Astrocyte (in vitro differentiated cells and primary cell): Measurements from ENCODE around the gene FAF2.

Experiments used
- EZH2 ChIP-seq: IDR thresholded peaks from 2 replicates; pipeline ENCODE4 v1.6.1; 2012; ENCODE audit warnings: mild to moderate bottlenecking, low read length, inconsistent platforms; ENCODE audit not compliant: insufficient read depth
- TF ChIP-seq, protein P1 (sequence below): IDR thresholded peaks from 2 replicates; pipeline ENCODE4 v1.5.1; 2011; ENCODE audit warnings: low read depth, mild to moderate bottlenecking, inconsistent platforms, low read length, moderate library complexity; ENCODE audit not compliant: insufficient read depth

DNA sequence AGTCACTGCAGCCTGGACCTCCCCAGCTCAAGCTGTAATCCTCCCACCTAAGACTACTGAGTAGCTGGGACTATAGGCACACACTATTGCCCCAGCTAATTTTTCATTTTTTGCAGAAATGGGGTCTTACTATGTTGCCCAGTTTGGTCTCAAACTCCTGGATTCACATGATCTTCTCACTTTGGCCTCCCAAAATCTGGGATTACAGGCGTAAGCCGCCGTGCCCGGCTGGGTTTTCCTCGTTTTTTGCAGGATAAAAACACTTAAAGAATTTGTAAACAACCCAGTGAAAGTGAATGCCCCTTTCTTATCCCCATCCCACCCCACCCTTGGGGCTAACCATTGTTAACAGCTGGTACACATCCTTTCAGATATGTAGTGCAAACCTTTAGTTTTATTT is 39.6 kb upstream of the FAF2 start:
- TF ChIP-seq, protein P1, sequence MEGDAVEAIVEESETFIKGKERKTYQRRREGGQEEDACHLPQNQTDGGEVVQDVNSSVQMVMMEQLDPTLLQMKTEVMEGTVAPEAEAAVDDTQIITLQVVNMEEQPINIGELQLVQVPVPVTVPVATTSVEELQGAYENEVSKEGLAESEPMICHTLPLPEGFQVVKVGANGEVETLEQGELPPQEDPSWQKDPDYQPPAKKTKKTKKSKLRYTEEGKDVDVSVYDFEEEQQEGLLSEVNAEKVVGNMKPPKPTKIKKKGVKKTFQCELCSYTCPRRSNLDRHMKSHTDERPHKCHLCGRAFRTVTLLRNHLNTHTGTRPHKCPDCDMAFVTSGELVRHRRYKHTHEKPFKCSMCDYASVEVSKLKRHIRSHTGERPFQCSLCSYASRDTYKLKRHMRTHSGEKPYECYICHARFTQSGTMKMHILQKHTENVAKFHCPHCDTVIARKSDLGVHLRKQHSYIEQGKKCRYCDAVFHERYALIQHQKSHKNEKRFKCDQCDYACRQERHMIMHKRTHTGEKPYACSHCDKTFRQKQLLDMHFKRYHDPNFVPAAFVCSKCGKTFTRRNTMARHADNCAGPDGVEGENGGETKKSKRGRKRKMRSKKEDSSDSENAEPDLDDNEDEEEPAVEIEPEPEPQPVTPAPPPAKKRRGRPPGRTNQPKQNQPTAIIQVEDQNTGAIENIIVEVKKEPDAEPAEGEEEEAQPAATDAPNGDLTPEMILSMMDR: no peak
- TF ChIP-seq EZH2: no peak
